HEK293T (cell line): ENCODE results near the gene GINS1.

ENCODE experiments used
- BHLHE40 ChIP-seq: fragments of 450-650 bp; IDR thresholded peaks from 2 replicates; pipeline ENCODE4 v1.6.1; 2016; ENCODE audit warnings: mild to moderate bottlenecking, moderate library complexity, borderline replicate concordance
- FOXK2 ChIP-seq: fragments of 450-650 bp; IDR thresholded peaks from 2 replicates; pipeline ENCODE4 v1.6.1; 2016; ENCODE audit warnings: mild to moderate bottlenecking
- SP1 ChIP-seq: fragments of 450-650 bp; IDR thresholded peaks from 2 replicates; pipeline ENCODE4 v1.6.1; 2017
- SUZ12 ChIP-seq: fragments of 450-650 bp; IDR thresholded peaks from 2 replicates; pipeline ENCODE4 v1.6.1; 2016; ENCODE audit warnings: mild to moderate bottlenecking
- TARDBP ChIP-seq: fragments of 450-650 bp; IDR thresholded peaks from 2 replicates; pipeline ENCODE4 v1.6.1; 2016
- ZNF384 ChIP-seq: fragments of 450-650 bp; IDR thresholded peaks from 2 replicates; pipeline ENCODE4 v1.6.1; 2016

- TF ChIP-seq TARDBP (no peak), SUZ12 (no peak), FOXK2 (no peak), SP1 (no peak), ZNF384 (no peak), BHLHE40 (no peak)
These were observed 88.9 kb downstream of the GINS1 start for GRCh38 chr20:25496165-25496967.
